HG03280 (cell line): ENCODE data around the gene DOCK9.
"Not testable (repeated sequence)": the region's sequence is repeated elsewhere in the genome, so short reads cannot be mapped to it uniquely, and the experiment has no call there.

Experiments
- ATAC-seq: cut with Tn5 transposase; IDR thresholded peaks from one replicate; pipeline ENCODE4 v1.9.1; 2021; ENCODE audit warnings: mild to moderate bottlenecking, moderate library complexity; ENCODE audit not compliant: unreplicated experiment

DOCK9 gene

DNA sequence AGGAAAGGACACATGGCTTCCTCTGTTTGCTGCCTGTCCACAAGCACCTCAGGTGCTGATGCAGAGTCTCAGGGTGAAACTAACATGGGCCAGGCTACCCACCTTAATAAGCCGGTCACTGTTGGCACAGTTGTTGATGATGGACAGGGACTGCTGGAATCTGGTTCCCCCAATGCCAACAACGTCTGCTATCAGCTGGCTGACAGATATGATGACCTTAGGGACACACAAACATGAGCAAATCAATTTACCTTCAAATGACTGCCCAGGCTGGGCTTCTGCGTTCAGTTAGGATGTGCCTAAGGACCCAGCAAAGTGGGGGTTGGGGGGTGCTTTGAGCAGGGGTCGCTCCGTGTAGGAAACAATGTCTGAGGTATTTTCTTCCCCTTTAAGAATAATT, 148.3 kb downstream of the DOCK9 start:
- ATAC-seq, result no peak

DNA sequence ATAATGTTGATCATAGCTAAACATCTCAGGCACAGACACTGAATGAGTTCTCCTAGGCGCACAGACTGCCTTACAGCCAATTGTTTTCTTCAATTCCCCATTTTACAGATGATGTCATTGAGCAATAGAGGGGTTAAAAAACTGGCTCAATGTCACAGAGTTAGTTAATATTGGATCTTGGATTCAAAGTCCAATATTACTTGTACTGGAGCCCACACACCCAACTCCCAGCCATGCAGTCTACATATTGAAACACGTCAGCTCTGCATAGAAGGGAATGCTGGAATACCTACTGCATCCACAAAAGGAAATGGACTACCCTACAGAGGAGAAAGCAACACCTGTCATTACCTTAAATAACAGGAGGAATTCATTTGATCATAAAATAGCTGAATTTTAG, 149.2 kb downstream of the DOCK9 start:
- no peak for ATAC-seq

DNA sequence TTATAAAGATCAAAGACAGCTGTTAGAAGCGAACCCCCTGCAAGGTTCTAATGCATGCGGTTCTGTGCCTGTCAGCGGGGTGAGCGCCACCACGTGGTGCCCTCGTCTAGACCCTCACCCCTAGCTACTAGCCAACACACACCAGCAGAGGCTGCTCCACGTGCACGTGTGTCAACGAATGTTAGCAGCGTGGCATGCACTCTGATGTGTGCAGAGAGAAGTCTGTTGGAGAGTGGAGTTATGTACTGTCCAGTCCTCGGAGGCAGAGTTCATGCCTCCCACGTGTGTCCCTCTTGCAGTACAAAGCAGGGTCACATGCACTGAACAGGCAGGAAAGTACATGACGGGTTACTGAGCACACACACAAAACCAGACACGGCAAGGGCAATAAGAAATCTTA, 150.4 kb downstream of the DOCK9 start:
- no peak for ATAC-seq

DNA sequence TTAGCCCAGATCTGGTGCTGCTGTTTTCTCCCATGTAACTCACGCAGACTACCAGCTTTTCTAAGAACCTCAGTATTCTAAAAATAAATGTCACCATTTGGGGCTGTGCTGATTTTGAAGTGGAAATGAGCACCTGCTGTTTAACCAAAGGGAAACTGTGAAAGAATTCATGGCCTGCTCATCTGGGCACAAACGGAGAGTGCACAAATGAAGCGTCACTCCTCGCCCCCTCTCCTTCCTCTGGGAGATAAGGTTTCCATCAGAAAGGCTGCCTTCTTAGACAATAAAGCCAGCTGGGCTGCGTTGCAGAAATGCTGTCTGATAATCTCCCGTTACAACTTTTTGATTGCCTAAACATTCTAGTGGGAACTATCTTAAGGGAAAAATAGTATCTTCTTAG, 151.7 kb downstream of the DOCK9 start:
- ATAC-seq, result no peak

DNA sequence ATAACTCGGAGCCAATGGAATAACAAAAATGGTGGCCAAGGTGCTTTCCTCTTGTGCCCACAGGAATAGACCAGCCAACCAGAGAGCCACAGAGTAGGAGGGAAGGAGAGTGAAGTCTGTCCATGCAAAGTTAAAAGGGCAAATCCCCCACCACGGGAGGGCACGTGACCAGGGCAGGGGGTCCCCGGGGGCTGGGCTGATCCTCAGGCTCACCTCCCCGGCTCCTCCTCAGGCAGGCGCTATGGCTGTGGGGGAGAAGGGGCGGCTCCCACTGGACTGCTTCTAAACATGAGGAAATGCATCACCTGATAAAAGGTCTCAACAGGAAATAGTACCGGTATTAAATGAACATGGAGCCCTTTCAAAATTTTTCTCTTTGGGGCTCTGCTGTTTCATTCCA, 152.2 kb downstream of the DOCK9 start:
- ATAC-seq, result no peak

DNA sequence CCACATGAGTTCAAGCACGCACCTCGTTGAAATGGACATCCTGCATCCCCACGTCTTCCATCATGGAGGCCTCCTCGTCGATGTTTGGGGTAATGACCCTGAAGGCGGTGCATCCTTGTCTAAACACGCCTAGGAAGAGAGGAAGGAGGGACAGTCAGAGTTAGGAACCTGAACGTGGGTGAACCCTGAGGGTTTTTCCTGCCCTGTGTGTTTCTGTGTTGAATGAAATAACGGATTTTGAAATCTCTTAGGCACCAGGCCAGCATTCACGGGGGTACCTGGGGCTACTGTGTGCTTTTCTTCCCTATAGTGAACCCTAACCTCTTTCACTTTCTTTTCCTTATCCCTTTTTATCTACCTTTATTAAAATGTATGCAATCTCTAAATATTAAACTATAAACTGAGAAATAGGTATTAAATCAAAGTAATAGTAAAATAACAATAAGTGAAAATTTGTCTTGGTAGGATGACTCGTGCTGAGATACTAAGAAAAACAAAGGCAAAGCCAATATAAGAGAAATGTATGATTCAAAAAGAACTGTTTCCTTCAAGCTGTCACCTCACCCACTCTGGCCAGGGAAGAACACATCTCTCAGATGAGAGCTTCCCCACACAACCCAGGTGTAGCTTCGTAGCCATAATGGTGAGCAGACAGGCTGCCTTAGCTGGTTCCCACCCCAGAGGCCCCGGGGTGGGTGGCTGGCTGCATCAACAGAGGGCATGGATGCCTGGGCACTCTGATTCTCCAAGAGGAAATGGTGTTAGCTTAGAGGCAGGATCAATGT, 153.3 kb downstream of the DOCK9 start:
- no peak for ATAC-seq

DNA sequence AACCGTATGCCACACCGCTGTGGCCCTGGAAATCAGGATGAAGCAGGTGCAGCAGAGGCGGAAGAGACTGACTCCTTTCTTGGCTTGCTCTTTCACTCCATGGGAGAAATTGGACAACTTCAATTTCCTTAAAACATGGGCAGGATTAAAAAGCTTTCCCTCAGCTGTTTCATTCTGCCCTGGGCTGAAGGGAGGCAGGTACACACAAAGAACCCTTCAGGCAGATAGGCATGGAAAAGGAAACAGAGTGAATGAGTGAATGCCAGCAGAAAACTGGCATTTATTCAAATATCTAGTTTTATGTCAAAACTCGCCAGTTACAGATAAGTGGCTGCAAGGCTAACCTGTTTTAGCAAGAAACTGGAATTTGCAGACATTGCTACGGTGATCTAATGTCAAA, 154.4 kb downstream of the DOCK9 start:
- ATAC-seq, result no peak

DNA sequence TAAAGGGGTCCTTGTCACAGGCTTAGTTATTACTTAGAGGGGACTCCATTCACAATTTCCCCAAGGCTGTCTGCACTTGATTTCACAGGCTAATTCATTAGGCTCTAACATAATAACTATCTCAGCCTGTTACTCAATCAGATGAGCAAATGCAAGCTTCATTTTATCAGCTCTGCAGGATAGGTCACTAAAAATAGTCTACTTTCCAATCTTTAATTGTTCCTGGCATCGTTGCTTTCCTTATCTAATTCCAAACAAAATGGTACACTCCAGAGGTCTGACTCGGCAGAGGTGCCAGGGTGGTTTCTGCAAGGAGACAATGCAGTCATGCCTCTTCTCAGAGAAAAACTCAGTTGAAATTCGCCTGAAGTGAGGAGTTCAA, 155.6 kb downstream of the DOCK9 start:
- ATAC-seq, result no peak

DNA sequence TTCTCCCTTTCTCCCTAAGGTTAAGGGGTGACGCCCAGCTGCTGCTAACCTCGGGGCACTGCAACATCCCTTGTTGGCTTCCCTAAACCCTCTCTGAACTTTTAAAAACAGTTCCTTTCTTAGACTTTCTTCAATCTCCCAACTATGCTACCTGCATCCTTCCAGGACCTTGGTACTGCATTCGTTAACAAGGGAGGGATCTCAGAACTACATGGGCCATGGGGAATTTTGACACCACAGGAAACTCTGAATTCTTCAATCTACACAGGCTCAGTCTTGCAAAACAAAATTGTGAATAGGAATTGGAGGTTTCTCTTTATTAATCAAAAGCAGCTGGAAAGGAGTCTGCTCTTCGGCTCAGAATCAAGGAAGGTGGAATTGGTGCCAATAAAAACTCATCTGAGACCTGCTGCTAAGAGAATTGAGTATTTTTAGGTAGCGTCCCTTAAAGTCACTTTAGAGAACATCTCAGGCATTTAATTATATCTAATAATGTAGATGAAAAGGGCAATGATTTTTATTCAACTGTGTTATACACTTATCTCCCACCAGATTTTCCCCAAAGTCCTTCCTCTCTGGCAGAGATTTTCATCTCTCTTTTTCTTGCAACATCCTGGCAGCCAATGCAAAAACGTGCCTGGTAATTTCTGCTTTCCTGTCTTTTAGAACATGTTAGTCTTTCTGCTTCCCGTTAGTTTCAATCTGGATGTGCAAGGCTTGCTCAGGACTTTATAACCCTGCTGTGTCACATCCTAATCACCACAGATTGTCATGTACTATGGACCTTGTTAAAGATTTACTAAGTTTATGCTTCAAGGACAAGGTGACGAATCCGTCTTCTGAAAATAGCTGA, 156.3 kb downstream of the DOCK9 start:
- no peak for ATAC-seq

DNA sequence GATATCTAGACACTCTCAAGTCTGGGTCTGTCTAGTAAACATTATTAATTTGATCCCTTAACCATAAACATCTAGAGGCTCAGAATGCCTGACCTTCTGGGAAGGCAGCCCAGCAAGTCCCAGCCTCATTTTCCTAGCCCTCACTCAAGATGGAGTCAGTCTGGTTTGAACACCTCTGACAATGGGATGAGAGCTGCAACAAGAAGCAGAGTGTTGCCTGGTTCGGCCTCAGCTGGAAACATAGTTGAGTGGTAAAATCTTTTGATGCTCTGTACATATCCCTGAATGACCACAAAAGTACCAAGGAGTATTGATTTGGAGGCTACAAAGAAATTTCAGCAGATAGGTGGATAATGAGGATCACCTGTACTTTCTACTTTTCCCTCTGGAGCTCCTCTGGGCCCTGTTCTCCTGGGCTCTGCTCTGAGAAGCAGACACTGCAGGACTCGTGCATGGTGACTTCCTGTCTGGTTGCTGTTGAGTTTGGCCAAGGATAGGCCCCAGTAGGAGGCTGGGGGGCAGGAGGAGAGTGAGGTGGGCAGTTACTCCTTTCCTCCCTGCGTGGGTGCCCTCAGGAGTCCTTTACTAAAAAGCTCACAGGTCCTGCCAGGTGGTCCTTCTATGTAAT, 157.0 kb downstream of the DOCK9 start:
- ATAC-seq, result no peak

DNA sequence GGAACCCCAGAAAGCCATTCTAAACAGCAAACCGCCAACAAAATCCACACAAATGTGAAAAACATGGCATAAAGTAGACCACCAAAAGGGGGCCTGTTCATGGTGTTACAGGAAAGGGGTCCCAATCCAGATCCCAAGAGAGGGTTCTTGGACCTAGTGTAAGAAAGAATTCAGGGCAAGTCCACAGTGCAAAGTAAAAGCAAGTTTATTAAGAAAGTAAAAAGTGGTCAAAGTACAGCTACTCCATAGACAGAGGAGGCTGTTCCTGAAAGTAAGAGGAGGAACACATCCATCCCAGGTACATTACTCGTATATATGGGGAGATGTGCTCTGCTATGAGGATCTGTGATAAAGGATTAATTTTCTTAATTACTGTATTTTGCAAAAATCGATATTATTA, 157.6 kb downstream of the DOCK9 start:
- ATAC-seq, result no peak

DNA sequence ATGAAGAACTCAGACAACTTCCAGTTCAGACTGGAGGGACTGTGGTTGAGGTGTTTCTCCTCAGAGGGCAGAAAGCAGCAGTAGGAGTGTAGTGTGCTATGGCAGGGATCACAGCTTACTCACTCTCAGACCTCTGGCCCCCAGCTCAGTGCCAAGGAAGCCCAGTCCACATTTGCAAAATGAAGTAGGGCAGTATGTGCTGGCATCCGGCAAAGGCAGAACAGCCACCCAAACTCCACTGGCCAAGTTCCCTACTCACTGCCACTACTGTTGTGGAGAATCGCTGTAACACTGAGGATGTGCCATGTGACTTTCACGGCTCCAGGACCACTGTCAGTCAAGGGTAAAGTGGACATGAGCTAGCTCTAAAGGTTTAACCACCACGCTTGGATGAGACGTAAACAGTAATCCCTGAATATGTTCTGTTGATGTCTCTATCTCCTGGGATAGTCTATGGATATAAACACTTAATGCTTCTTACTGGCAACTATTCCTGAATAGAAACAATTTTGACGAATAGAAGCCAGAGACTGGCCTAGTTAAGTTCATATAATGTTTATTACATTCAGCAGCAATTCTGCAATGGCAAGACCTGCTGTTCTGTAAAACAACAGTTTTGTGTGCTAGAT, 158.4 kb downstream of the DOCK9 start:
- no peak for ATAC-seq

DNA sequence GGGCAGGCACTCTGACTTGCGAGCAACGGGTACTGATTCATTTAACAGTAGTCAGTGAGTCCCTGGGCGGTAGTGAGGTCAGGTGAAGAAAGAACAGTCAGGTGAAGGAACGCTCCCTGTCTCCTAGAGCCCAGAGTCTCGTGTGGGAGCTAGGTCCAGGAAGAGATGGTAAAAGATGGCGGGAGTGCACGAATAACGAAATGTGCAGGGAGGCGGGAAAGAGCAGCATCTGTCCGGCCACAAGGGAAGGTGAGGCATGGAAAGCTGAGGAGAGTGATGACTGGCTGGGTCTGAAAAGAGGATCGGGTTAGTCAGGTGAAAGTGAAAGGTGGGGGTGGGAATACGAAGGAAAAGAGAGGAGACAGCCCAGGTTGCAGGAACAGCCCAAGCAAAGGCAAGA, 161.5 kb downstream of the DOCK9 start:
- no peak for ATAC-seq

DNA sequence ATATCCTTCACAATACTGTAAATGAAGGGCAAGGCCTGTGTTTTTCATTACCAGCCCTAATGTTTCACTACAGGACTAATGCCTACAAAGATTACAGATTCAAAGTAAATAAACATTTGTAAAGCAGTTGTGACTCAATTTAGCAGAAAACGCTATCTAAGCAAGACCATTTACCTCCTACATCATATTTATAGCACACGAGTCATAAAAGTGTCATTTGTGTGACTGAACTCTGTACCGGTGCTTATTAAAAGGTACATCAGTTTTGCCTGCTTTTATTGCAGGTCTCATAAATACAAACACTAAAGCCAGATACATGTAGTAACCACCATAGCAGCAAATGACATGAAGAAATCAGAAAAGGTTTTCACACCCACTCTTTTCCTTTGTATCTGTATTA, 163.9 kb downstream of the DOCK9 start:
- ATAC-seq, result no peak

DNA sequence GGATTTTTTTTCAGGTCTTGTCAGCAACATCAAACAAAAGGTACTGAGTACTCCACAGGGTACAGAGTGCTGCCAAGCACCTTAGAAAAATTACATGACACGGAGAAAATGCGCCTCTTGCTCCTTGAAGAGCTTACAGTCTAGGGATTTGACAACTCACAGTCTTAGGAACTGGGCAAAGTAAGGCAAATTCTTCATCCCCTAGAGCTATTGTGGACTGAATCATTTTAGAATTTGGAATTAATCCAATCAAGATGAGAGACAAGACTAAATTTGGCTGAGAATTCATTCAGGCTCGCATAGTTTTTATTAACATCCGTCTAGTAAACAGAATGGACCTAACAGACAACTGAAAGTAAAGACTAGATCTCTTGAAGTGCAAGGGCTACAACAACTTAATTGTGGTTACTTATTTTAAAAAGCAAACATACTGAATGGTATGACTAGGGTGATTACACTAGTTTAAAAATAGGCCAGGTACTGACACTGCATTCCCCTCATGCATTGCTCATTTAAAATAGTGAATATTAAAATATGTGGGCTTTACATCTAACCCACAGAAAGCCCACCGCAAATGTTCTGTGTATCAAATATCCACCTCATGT, 165.6 kb downstream of the DOCK9 start:
- ATAC-seq, result not testable (repeated sequence)

DNA sequence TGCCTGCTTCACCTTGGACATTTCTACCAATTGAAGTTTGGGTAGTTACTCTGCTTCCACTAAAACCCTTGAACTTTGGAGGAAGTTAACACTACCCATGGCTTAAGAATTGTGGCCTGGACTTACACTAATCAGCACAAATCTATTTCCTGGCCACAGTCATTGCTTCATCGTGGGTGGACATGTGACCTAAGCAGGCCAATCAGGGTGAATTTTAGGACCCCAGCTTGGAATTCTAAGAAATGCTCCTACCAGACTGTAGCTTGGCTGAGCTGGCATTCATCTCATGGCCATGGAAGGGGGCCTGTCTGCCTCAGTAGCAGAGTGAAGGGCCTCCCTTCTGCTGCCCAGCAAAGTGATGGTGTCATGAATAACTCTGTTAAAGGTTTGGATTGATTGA, 167.1 kb downstream of the DOCK9 start:
- no peak for ATAC-seq

DNA sequence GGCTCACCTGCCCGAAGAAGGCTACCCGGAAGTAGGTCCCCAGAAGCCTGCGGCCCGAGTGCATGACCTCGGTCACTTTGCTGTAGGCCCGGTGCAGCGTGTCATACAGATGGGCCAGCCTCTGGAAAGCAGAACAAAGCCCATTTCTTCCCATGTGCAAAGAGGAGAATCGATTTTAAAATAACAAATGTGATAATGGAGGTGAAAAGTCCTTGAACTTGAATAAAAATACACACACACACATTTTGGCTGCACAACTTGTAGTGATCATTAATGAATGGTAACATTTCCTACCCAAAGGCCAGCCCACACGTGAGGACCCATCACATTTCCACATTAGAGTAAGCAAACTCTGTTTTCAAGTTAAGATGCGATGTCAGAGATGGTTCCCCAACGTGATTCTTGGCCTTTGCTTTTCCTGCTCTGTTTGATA, 168.5 kb downstream of the DOCK9 start:
- ATAC-seq, result no peak

DNA sequence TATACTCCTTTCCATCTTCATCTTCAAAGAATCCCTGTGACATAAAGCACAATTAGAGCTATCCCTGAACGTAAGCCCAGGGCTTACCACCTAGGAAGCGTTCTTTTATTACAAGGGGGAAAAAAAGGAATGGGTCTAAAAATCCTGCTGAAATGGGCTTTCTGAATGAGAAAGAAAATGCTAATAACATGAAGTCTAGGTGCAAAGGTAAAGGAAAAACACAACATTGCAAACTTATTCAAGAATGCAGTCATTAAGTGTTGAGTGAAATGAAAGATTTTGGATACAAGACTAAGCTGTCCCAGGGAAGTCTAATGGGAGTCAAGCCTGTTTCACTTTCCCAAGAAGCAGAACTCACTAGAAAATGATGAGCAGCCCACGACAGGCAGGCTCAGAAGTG, 170.1 kb downstream of the DOCK9 start:
- no peak for ATAC-seq

DNA sequence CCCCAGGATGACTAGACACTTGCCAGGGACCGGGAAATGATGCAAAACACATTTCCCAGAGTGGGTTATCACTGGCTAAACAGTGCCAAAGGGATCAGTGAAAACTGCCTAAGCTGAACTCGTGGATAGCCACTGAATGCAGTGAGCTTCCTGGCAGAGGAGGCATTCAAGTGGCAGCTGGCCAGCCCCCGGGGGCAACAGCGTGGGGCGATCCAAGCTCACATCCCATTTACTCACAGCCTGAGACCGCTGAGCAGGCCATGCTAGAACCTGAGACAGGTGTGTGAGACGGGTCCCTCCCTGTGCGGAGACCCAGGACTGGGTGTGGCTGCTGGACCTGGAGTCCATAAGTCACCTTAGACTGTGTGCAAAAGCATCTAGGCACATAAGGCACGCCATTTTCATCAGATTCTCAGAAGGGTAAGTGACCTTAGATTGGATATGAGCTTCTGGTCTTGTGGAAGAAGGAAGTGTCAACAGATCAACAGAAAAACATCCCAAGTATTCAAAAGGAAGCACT, 173.5 kb downstream of the DOCK9 start:
- ATAC-seq, result no peak

DNA sequence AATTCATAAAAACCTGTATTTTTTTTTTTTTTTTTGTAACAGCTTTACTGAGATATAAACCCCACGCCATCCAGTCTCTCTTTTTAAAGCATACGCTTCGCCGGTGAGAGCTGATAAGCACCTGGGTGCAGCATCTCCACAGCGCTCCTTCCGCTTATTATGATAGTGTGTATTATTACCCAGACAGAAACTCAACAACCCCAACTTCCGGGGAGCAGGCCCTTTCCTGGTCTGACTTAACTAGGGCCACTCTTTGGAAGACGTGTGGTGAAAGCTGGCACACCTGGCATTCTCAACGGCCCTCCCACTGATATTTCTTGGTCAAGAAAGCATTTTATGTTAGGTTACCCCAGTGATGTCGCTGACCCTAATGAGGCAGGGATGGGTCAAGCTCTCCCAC, 173.9 kb downstream of the DOCK9 start:
- no peak for ATAC-seq

DNA sequence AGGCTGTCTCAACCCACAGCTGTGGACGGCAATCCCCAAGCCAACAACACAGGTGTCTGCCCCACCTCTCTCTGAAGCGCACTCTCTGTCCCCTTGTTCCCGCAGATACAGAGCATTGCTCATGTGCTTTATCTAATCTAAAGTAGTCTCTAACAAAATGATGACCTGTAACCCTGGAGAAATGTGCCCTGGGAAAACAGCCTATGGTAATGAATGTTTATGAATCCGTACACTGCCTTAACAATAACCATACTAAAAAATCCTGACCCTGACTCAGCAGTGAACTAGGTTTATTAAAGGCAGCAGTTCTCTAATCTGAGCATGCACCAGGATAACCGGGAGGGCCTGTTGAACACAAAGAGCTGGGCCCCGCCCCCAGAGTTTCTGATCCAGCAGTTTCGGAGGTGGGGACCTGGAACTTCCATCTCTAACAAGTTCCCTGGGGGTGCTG, 174.7 kb downstream of the DOCK9 start:
- ATAC-seq, result no peak
